ENCODE measurements around the gene ZIC2. TPM values are rescaled to one million over a fixed set of nuclear protein-coding genes. Genes with fewer than 3 reads are reported as not detected.

Gene ZIC2
- total and polyA plus RNA-seq, 2 of the 8 experiments (the other 6 are each of a cell fraction or from before 2014, with no cell fraction given): 53.2 to 372 TPM

DNA sequence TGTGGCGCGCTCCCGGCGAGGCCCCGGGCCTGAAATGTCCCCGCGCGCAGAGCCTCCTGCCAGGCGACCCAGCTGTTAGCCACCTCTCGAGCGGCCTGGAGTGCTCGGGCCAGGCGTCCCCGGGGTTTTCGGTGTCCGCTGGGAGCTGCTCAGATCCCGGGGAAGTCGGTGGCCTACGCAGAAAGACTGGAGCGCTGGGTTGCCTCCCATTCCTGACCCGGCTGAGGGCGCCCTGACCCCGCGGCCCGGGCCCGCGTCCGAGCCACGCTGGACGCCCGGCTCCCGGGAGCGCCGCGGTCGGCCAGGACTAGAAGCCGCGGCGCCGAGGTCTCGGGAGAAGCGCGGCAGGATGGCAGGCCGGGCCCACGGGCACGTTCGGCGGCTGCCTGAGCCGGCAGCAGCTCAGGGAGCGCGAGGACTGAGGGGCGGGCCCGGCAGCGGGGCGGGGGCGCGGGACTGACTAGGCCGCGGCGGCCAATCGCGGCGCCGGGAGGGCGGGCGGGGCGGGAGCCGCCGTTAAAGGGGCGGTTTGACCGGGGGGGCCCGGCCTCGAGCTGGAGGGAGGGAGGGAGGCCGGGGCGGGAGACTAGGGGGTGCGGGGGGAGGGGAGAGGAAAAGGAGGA, 1.3 kb upstream of the ZIC2 start:
- peaks cover 21 to 54% of the 10 kb centered on the region in 2 experiments for H3K79me2 ChIP-seq (ENCODE audit: control insufficient read depth in 1 of 2, insufficient read depth in 2 of 2, low read length in 2 of 2)
- H3K14ac ChIP-seq (ENCODE audit: insufficient read length): no peak overlapping the region
- DNase-seq (ENCODE audit: low read depth in 1 of 2, low spot score in 2 of 2): no peak
- H3K4ac ChIP-seq (replicated peaks; ENCODE audit: insufficient read length, low read depth, low read length): no peak overlapping the region
- peaks cover 16 to 25% of the 10 kb centered on the region in 2 experiments for H4K20me1 ChIP-seq (replicated peaks in 1 of 2; ENCODE audit: control insufficient read depth in 1 of 2, insufficient read depth in 2 of 2, low read length in 2 of 2)
- H3K27me3 ChIP-seq (replicated peaks in 1 of 4; ENCODE audit: control insufficient read depth in 3 of 4, extremely low read depth in 1 of 4, insufficient read depth in 3 of 4, low read length in 3 of 4): peaks cover 0 to 16% (median 4%) of the 10 kb centered on the region in 4 experiments; a peak in 4 of 7 replicates
- POLR2A ChIA-PET (ENCODE audit: partially characterized antibody): interaction anchor here (0.7 to 11.2 kb wide), 12 partner anchors 10 to 292 kb away, joined by 3 to 145 read pairs (median 4); partner anchors contain the start of gene ZIC5
- no peak overlapping the region for H2BK120ac ChIP-seq (replicated peaks; ENCODE audit: low read depth, low read length)
- CTCF ChIA-PET (ENCODE audit: partially characterized antibody): interaction anchor here (0.7 to 2.6 kb wide), 4 partner anchors 45 to 324 kb away, joined by 3 to 11 read pairs (median 4); no protein-coding TSS in a partner anchor
- H2AFZ ChIP-seq (ENCODE audit: low read length): no peak overlapping the region
- peak overlapping the region; percentile 73 to 96 (median 94) for H3K4me3 ChIP-seq (ENCODE audit: extremely low read depth in 1 of 4, insufficient read depth in 2 of 4, low read depth in 3 of 4, low read length in 4 of 4)
- 0 out of 2 replicates have a peak overlapping the region, but pooled peaks have one; percentile 60 for H2BK12ac ChIP-seq (ENCODE audit: low read depth, low read length)
- H3K23ac ChIP-seq (ENCODE audit: insufficient read length): no peak overlapping the region
- H2BK15ac ChIP-seq (ENCODE audit: low read length): no peak overlapping the region
- H4K91ac ChIP-seq (replicated peaks; ENCODE audit: insufficient read length, low read length): peak overlapping the region; percentile 90
- H3K56ac ChIP-seq (replicated peaks; ENCODE audit: insufficient read length, low read depth, low read length): peak overlapping the region; percentile 91
- no peaks in the 10 kb centered on the region; a peak in 1 of 4 replicates for H3K9me3 ChIP-seq (ENCODE audit: insufficient read depth in 2 of 2, low read depth in 1 of 2, low read length in 1 of 2)
- peaks cover 30% of the 10 kb centered on the region for H3K23me2 ChIP-seq (ENCODE audit: low read depth, low read length)
- H3K18ac ChIP-seq (ENCODE audit: extremely low read depth, low read length): peak overlapping the region; percentile 98
- no peak overlapping the region for H2BK20ac ChIP-seq (ENCODE audit: low read length)
- peak overlapping the region; percentile 77 for H4K5ac ChIP-seq (ENCODE audit: insufficient read length, low read depth, low read length)
- H3K27ac ChIP-seq (ENCODE audit: low read depth, low read length): peak overlapping the region; percentile 94
- no peak for FAIRE-seq
- H2AK5ac ChIP-seq (ENCODE audit: low read depth, low read length): no peak overlapping the region
- H3K4me1 ChIP-seq (replicated peaks in 1 of 4; ENCODE audit: control insufficient read depth in 3 of 4, insufficient read depth in 4 of 4, low read length in 3 of 4): peaks cover 0 to 20% (median 15%) of the 10 kb centered on the region in 4 experiments; a peak in 6 of 7 replicates
- peak overlapping the region; percentile 73 to 91 for H3K4me2 ChIP-seq (ENCODE audit: insufficient read depth in 1 of 2, low read depth in 2 of 2, low read length in 2 of 2)
- no peaks in the 10 kb centered on the region; the same call in 1 of the 2 replicates for H3K79me1 ChIP-seq (ENCODE audit: low read depth, low read length)
- peaks cover 17 to 34% (median 25%) of the 10 kb centered on the region in 4 experiments; a peak in 6 of 8 replicates for H3K36me3 ChIP-seq (ENCODE audit: control insufficient read depth in 2 of 4, insufficient read depth in 4 of 4, low read length in 3 of 4)
- peak overlapping the region; percentile 76 to 88 (median 84) for H3K9ac ChIP-seq (replicated peaks in 1 of 4; ENCODE audit: extremely low read depth in 1 of 4, low read depth in 3 of 4, low read length in 3 of 4)
- H4K8ac ChIP-seq (ENCODE audit: extremely low read depth, insufficient read depth, low read length): peak overlapping the region; percentile 98; the same call in 1 of the 2 replicates
- WGBS, 2 experiments (ENCODE audit: extremely low coverage in 1 of 2, insufficient coverage in 1 of 2, insufficient read length in 1 of 2, insufficient replicate concordance in 2 of 2, low coverage in 1 of 2, low lambda C conversion rate in 2 of 2, missing lambda C conversion rate in 1 of 2): 1% methylated on average over 15 of the region's 76 CpGs; no CpG with 5 or more reads in 1 of the 2 experiments
- peak overlapping the region; percentile 98 for H2BK5ac ChIP-seq (ENCODE audit: low read depth, low read length)
- TF ChIP-seq JUND (IDR thresholded peaks at IDR 0.05; ENCODE audit: low read length) (no peak), TAF1 (IDR thresholded peaks at IDR 0.05; ENCODE audit: low read depth, low read length) (peak; percentile 39; the same call in 1 of the 2 replicates), RBBP5 (IDR thresholded peaks at IDR 0.05; ENCODE audit: borderline replicate concordance, low read depth, low read length) (no peak), SIN3A (conservative IDR thresholded peaks at IDR 0.05 in 1 of 2, IDR thresholded peaks at IDR 0.05 in 1 of 2; ENCODE audit: low read depth in 1 of 2, low read length in 2 of 2) (0 out of 4 replicates have a peak, but pooled peaks of 1 of the 2 experiments have one; percentile 40), BRCA1 (IDR thresholded peaks at IDR 0.05; ENCODE audit: low read depth, low read length) (no peak)
- TF ChIP-seq, protein P1, sequence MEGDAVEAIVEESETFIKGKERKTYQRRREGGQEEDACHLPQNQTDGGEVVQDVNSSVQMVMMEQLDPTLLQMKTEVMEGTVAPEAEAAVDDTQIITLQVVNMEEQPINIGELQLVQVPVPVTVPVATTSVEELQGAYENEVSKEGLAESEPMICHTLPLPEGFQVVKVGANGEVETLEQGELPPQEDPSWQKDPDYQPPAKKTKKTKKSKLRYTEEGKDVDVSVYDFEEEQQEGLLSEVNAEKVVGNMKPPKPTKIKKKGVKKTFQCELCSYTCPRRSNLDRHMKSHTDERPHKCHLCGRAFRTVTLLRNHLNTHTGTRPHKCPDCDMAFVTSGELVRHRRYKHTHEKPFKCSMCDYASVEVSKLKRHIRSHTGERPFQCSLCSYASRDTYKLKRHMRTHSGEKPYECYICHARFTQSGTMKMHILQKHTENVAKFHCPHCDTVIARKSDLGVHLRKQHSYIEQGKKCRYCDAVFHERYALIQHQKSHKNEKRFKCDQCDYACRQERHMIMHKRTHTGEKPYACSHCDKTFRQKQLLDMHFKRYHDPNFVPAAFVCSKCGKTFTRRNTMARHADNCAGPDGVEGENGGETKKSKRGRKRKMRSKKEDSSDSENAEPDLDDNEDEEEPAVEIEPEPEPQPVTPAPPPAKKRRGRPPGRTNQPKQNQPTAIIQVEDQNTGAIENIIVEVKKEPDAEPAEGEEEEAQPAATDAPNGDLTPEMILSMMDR (IDR thresholded peaks at IDR 0.05; ENCODE audit: control extremely low read depth in 1 of 3, insufficient read depth in 1 of 3, low read depth in 1 of 3, low read length in 3 of 3): peak in 1 of 3 experiments; percentile 4; a peak in 1 of 4 replicates
- TF ChIP-seq, protein P2, sequence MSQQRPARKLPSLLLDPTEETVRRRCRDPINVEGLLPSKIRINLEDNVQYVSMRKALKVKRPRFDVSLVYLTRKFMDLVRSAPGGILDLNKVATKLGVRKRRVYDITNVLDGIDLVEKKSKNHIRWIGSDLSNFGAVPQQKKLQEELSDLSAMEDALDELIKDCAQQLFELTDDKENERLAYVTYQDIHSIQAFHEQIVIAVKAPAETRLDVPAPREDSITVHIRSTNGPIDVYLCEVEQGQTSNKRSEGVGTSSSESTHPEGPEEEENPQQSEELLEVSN (IDR thresholded peaks at IDR 0.05): 0 out of 2 replicates have a peak, but pooled peaks have one; percentile 12
